ENCODE results near the gene PCDHB16. TPM values are rescaled to one million over a fixed set of nuclear protein-coding genes. Genes with fewer than 3 reads are reported as not detected.
"Not testable (repeated sequence)": the region's sequence is repeated elsewhere in the genome, so short reads cannot be mapped to it uniquely, and the experiment has no call there.

The PCDHB16 gene
- total and polyA plus RNA-seq, 2 experiments from 2014 or later = 4.8 to 5.1 TPM

GRCh38 chr5:141186897-141187512, 4.8 kb downstream of the PCDHB16 start, which contains the start of gene PCDHB9:
Gene PCDHB9, plus strand, starts transcription at chr5:141187161. Its CDS starts 158 bp downstream, at chr5:141187319.
- Histone ChIP-seq H3K9me3 (ENCODE audit: low read depth) (no peaks in the 10 kb centered on the region), H3K27ac (no peak within 1 kb of the TSS), H3K36me3 (ENCODE audit: low read depth) (no peaks in the 10 kb centered on the region), H3K9me2 (ENCODE audit: insufficient read depth) (no peaks in the 10 kb centered on the region), H3K4me3 (peak within 1 kb of the TSS; percentile 67), H3K79me2 (ENCODE audit: insufficient read depth) (no peaks in the 10 kb centered on the region), H2AFZ (peak within 1 kb of the TSS; percentile 77), H4K20me1 (ENCODE audit: insufficient read depth) (no peaks in the 10 kb centered on the region), H3F3A (ENCODE audit: insufficient read depth) (no peaks in the 10 kb centered on the region), H3K27me3 (replicated peaks; ENCODE audit: insufficient read depth) (no peaks in the 10 kb centered on the region), H3K4me1 (ENCODE audit: insufficient read depth) (no peaks in the 10 kb centered on the region), H3K4me2 (ENCODE audit: unreplicated experiment) (peak within 1 kb of the TSS; percentile 65), H3K9ac (peak within 1 kb of the TSS; percentile 62; the same call in 1 of the 2 replicates)
- in situ Hi-C loops (cut with MboI) = loop anchor here (10.0 kb wide), 1 partner anchor 378 kb away; no protein-coding TSS in a partner anchor
- WGBS, 2 experiments (ENCODE audit: low coverage in 1 of 2, low lambda C conversion rate in 2 of 2, missing lambda C conversion rate in 2 of 2) = 9 to 11% methylated on average over 9 of the region's 9 CpGs
- TF ChIP-seq EZH2phosphoT487 (IDR thresholded peaks at IDR 0.05; ENCODE audit: insufficient read depth, low read depth) (no peak), EZH2 (IDR thresholded peaks at IDR 0.05; ENCODE audit: insufficient read depth, poor library complexity, severe bottlenecking) (no peak)
- DNase-seq = peak; percentile 77

- not testable (repeated sequence) for DNase-seq; H3K4me2 ChIP-seq (ENCODE audit: unreplicated experiment); H3K4me1 ChIP-seq (ENCODE audit: insufficient read depth); H3F3A ChIP-seq (ENCODE audit: insufficient read depth); H3K9me2 ChIP-seq (ENCODE audit: insufficient read depth); H3K79me2 ChIP-seq (ENCODE audit: insufficient read depth); H2AFZ ChIP-seq; H3K9me3 ChIP-seq (ENCODE audit: low read depth); H3K27ac ChIP-seq; H3K9ac ChIP-seq; H3K4me3 ChIP-seq; H3K27me3 ChIP-seq (replicated peaks; ENCODE audit: insufficient read depth); H3K36me3 ChIP-seq (ENCODE audit: low read depth); H4K20me1 ChIP-seq (ENCODE audit: insufficient read depth)
- 38 to 44% methylated on average over 24 to 33 of the region's 37 CpGs for WGBS, 2 experiments (ENCODE audit: low coverage in 1 of 2, low lambda C conversion rate in 2 of 2, missing lambda C conversion rate in 2 of 2)
- in situ Hi-C loops (cut with MboI) = loop anchor here (10.0 kb wide), 1 partner anchor 376 kb away; no protein-coding TSS in a partner anchor
These were observed 6.5 kb downstream of the PCDHB16 start for GRCh38 chr5:141188682-141189081.

GRCh38 chr5:141189131-141189530, 6.9 kb downstream of the PCDHB16 start:
- not testable (repeated sequence) for DNase-seq; H3K9ac ChIP-seq; H3K27ac ChIP-seq; H3F3A ChIP-seq (ENCODE audit: insufficient read depth); H3K4me2 ChIP-seq (ENCODE audit: unreplicated experiment); H3K27me3 ChIP-seq (replicated peaks; ENCODE audit: insufficient read depth); H3K9me3 ChIP-seq (ENCODE audit: low read depth); H4K20me1 ChIP-seq (ENCODE audit: insufficient read depth); H3K36me3 ChIP-seq (ENCODE audit: low read depth); H3K4me3 ChIP-seq; H2AFZ ChIP-seq; H3K4me1 ChIP-seq (ENCODE audit: insufficient read depth); H3K9me2 ChIP-seq (ENCODE audit: insufficient read depth); H3K79me2 ChIP-seq (ENCODE audit: insufficient read depth)
- in situ Hi-C loops (cut with MboI) = loop anchor here (10.0 kb wide), 1 partner anchor 376 kb away; no protein-coding TSS in a partner anchor
- 41 to 47% methylated on average over 19 to 27 of the region's 35 CpGs for WGBS, 2 experiments (ENCODE audit: low coverage in 1 of 2, low lambda C conversion rate in 2 of 2, missing lambda C conversion rate in 2 of 2)

- Histone ChIP-seq H3K27me3 (replicated peaks; ENCODE audit: insufficient read depth) (no peaks in the 10 kb centered on the region), H3K9me3 (ENCODE audit: low read depth) (peaks cover 8% of the 10 kb centered on the region), H3K79me2 (ENCODE audit: insufficient read depth) (no peaks in the 10 kb centered on the region), H3K4me1 (ENCODE audit: insufficient read depth) (no peaks in the 10 kb centered on the region), H4K20me1 (ENCODE audit: insufficient read depth) (no peaks in the 10 kb centered on the region), H3K4me2 (ENCODE audit: unreplicated experiment) (peak within 1 kb of the TSS; percentile 52), H3K4me3 (peak within 1 kb of the TSS; percentile 49; the same call in 1 of the 2 replicates), H2AFZ (no peak within 1 kb of the TSS), H3K9ac (no peak within 1 kb of the TSS), H3K27ac (no peak within 1 kb of the TSS), H3F3A (ENCODE audit: insufficient read depth) (no peaks in the 10 kb centered on the region), H3K9me2 (ENCODE audit: insufficient read depth) (no peaks in the 10 kb centered on the region), H3K36me3 (ENCODE audit: low read depth) (no peaks in the 10 kb centered on the region)
- TF ChIP-seq EZH2 (IDR thresholded peaks at IDR 0.05; ENCODE audit: insufficient read depth, poor library complexity, severe bottlenecking) = no peak
- no peak for TF ChIP-seq EZH2phosphoT487 (IDR thresholded peaks at IDR 0.05; ENCODE audit: insufficient read depth, low read depth)
- WGBS, 2 experiments (ENCODE audit: low coverage in 1 of 2, low lambda C conversion rate in 2 of 2, missing lambda C conversion rate in 2 of 2) = 2 to 3% methylated on average over 10 of the region's 10 CpGs
- in situ Hi-C loops (cut with MboI) = no loop called here
- peak; percentile 54 for DNase-seq
These were observed 10.0 kb downstream of the PCDHB16 start, which contains the start of gene PCDHB10 for GRCh38 chr5:141192110-141192725. Gene PCDHB10, plus strand, starts transcription at chr5:141192353. Its CDS starts 200 bp downstream, at chr5:141192553.

GRCh38 chr5:141194332-141194731, 12.1 kb downstream of the PCDHB16 start:
- 34% methylated on average over 4 to 6 of the region's 37 CpGs for WGBS, 2 experiments (ENCODE audit: low coverage in 1 of 2, low lambda C conversion rate in 2 of 2, missing lambda C conversion rate in 2 of 2)
- H3F3A ChIP-seq (ENCODE audit: insufficient read depth); H3K9ac ChIP-seq; H3K4me3 ChIP-seq; in situ Hi-C loops (cut with MboI); H3K27ac ChIP-seq; H3K79me2 ChIP-seq (ENCODE audit: insufficient read depth); DNase-seq; H4K20me1 ChIP-seq (ENCODE audit: insufficient read depth); H3K4me1 ChIP-seq (ENCODE audit: insufficient read depth); H2AFZ ChIP-seq; H3K36me3 ChIP-seq (ENCODE audit: low read depth); H3K9me3 ChIP-seq (ENCODE audit: low read depth); H3K9me2 ChIP-seq (ENCODE audit: insufficient read depth); H3K4me2 ChIP-seq (ENCODE audit: unreplicated experiment); H3K27me3 ChIP-seq (replicated peaks; ENCODE audit: insufficient read depth): not testable (repeated sequence)

Data from GM23248 (cell line).